Stomach (tissue), 9 donors: ENCODE measurements around the gene FCRL6. TPM values are rescaled to one million over a fixed set of nuclear protein-coding genes. Genes with fewer than 3 reads are reported as not detected.

Experiments
- DNase-seq, 2 donors: peaks; one replicate each; pipeline versions ENCODE4 v3.0.0 to v3.0.0-alpha.2; 2013 to 2019
- H3K27ac ChIP-seq, 5 donors: fragments of 200-600 bp in 4 of 5; sonication (generic) in 4 of 5; one replicate each; pipeline ENCODE4 v1.5.1; 2013 to 2019; ENCODE audit warnings: mild to moderate bottlenecking in 1 of 5, moderate library complexity in 1 of 5
- H3K27me3 ChIP-seq, 3 donors: fragments of 200-600 bp; sonication (generic); one replicate each; pipeline ENCODE4 v1.5.1; 2017 to 2019; ENCODE audit warnings: mixed run types in 1 of 3
- H3K36me3 ChIP-seq, 4 donors: fragments of 200-600 bp; sonication (generic); 1 replicate in 3 of 4; 2 replicates in 1 of 4; pipeline ENCODE4 v1.5.1; 2016 to 2019
- H3K4me1 ChIP-seq, 4 donors: fragments of 200-600 bp; sonication (generic); one replicate each; pipeline ENCODE4 v1.5.1; 2016 to 2019
- H3K4me3 ChIP-seq, 4 donors: fragments of 200-600 bp; sonication (generic) in 3 of 4; one replicate each; pipeline ENCODE4 v1.5.1; 2016 to 2019; ENCODE audit warnings: mild to moderate bottlenecking in 1 of 4
- H3K9me3 ChIP-seq, 4 donors: fragments of 200-600 bp; sonication (generic); one replicate each; pipeline ENCODE4 v1.5.1; 2016 to 2019
- EP300 ChIP-seq: sonication (generic); formaldehyde crosslinking; IDR thresholded peaks from one replicate; pipeline ENCODE4 v1.6.1; 2017; ENCODE audit warnings: antibody characterized with exemption
- POLR2A ChIP-seq, 4 donors: fragments of 450-650 bp; IDR thresholded peaks; one replicate each; pipeline ENCODE4 v1.6.1; 2016; ENCODE audit warnings: antibody characterized with exemption in 4 of 4, control low read depth in 2 of 4, mild to moderate bottlenecking in 1 of 4, moderate library complexity in 1 of 4
- POLR2AphosphoS5 ChIP-seq, 3 donors: sonication (generic); formaldehyde crosslinking; IDR thresholded peaks; one replicate each; pipeline ENCODE4 v1.6.1; 2016; ENCODE audit warnings: antibody characterized with exemption in 3 of 3
- WGBS, 5 donors: extraction: QIAGEN DNeasy Blood & Tissue Kit in 3 of 5; methylation state at CpG; one replicate each; pipeline versions ENCODE4 v1.1.5 to v1.1.7; 2013 to 2018; 5-methylcytosine and 5-hydroxymethylcytosine counted together
- intact Hi-C: fragments of 100-400 bp; cut with DNase I; formaldehyde crosslinking; loops from one replicate; pipeline ENCODE4 v1.15.1; 2023; ENCODE audit warnings: low total_unique reads
- polyA plus RNA-seq, 3 donors: library from polyadenylated mRNA; stranded (reverse); fragments of 200-250 nt; gene quantifications; one replicate each; pipeline ENCODE4 v1.2.3, GENCODE V29; 2013
- total RNA-seq, 5 donors: library from RNA; depleted of rRNA; stranded (reverse); fragments of >200 nt; gene quantifications; one replicate each; pipeline versions ENCODE4 v1.1.0 to v1.2.3, GENCODE V29; 2014 to 2016
- TF ChIP-seq, protein P1 (sequence below), 7 experiments: fragments of 450-650 bp in 4 of 7; fragments of 200-600 bp in 3 of 7; sonication (generic) in 3 of 7; IDR thresholded peaks; one replicate each; pipeline ENCODE4 v1.5.1; 2016 to 2019; ENCODE audit warnings: antibody characterized with exemption in 7 of 7, control low read depth in 2 of 7, mild to moderate bottlenecking in 1 of 7
- donor health status: healthy with polysubstance abuse.
- donor health status: Bipolar disorder and iron deficiency.
- donor health status: healthy.

Gene FCRL6
- total and polyA plus RNA-seq, 8 donors, result not detected

DNA sequence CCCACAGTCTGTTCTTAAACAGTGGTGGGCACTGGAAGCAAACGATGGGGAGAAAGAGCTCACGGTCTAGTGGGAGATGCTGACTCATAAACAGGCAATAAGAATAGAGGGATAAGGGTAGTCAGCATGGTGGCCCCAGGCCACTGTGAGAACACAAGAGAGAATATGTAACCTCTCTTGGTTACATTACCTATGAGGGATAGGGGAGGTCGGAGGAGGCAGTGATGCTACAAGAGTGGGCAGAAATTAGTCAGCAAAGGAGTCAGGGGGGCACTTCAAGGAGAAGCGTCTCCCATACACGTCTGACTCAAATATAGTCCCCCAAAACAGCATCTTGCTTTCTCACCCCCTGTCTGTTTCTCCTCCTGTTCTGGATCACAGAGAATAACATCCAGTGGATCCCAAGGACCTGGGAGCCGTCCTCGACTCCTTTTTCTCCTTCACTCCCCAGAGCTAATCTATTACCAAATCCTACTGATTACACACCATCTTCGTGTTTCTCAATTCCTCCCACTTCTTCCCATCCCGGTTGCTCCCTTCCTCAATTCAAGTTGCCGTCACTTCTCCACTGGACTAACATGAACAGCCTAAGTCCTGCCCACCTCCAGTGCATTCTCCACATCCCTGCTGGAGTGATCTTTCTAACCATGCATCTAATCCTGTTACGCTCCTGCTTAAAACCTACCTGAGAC lies 26.6 kb downstream of the FCRL6 start:
- 82 to 87% (median 85%) methylated on average over 11 of the region's 11 CpGs for WGBS, 5 donors
- DNase-seq, result no peak
- Histone ChIP-seq H3K9me3 (no peaks in the 10 kb centered on the region), H3K27ac (no peak overlapping the region), H3K27me3 (peaks cover 0 to 9% (median under 1%) of the 10 kb centered on the region in 3 donors), H3K4me3 (peak overlapping the region in 1 of 4 donors; percentile 9), H3K36me3 (no peaks in the 10 kb centered on the region), H3K4me1 (peaks cover 0 to 56% (median 7%) of the 10 kb centered on the region in 4 donors)
- intact Hi-C loops, result no loop called here
- no peak for TF ChIP-seq POLR2A (IDR thresholded peaks at IDR 0.05)
- TF ChIP-seq, protein P1, sequence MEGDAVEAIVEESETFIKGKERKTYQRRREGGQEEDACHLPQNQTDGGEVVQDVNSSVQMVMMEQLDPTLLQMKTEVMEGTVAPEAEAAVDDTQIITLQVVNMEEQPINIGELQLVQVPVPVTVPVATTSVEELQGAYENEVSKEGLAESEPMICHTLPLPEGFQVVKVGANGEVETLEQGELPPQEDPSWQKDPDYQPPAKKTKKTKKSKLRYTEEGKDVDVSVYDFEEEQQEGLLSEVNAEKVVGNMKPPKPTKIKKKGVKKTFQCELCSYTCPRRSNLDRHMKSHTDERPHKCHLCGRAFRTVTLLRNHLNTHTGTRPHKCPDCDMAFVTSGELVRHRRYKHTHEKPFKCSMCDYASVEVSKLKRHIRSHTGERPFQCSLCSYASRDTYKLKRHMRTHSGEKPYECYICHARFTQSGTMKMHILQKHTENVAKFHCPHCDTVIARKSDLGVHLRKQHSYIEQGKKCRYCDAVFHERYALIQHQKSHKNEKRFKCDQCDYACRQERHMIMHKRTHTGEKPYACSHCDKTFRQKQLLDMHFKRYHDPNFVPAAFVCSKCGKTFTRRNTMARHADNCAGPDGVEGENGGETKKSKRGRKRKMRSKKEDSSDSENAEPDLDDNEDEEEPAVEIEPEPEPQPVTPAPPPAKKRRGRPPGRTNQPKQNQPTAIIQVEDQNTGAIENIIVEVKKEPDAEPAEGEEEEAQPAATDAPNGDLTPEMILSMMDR (IDR thresholded peaks at IDR 0.05), result no peak
- TF ChIP-seq POLR2AphosphoS5 (IDR thresholded peaks at IDR 0.05), result no peak
- TF ChIP-seq EP300, result no peak

- Histone ChIP-seq H3K4me3 (peak overlapping the region in 1 of 4 donors; percentile 8), H3K4me1 (peaks cover 0 to 56% (median 7%) of the 10 kb centered on the region in 4 donors), H3K27me3 (peaks cover 0 to 4% (median 0%) of the 10 kb centered on the region in 3 donors), H3K27ac (no peak overlapping the region), H3K9me3 (no peaks in the 10 kb centered on the region), H3K36me3 (peaks cover 0 to 4% (median 0%) of the 10 kb centered on the region in 4 donors)
- intact Hi-C loops, result no loop called here
- TF ChIP-seq, protein P1 (IDR thresholded peaks at IDR 0.05), result peak in 5 of 7 experiments; percentile 23 to 41 (median 33)
- no peak for TF ChIP-seq POLR2A (IDR thresholded peaks at IDR 0.05)
- peak; percentile 49 to 72 for DNase-seq
- 27 to 44% (median 30%) methylated on average over 3 of the region's 3 CpGs for WGBS, 5 donors
Measured at GRCh38 chr1:159829273-159829634, 27.1 kb downstream of the FCRL6 start.

DNA sequence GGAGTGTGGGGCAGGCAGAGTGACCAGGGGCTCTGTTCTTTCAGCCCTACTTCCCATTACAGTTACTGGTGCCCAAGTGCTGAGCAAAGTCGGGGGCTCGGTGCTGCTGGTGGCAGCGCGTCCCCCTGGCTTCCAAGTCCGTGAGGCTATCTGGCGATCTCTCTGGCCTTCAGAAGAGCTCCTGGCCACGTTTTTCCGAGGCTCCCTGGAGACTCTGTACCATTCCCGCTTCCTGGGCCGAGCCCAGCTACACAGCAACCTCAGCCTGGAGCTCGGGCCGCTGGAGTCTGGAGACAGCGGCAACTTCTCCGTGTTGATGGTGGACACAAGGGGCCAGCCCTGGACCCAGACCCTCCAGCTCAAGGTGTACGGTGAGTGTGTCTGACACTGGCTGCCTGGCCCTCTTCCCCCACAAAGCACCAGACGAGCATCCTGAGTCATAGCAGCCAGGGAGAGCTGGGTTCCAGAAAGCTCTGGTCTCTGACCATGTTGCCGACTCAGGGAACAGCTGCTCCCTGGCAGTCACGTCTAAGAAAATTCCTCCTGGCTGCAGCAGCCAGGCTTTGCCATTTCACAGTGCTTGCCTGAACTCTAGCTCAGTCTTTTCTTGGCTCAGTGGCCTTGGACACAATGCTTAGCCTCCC lies 27.8 kb downstream of the FCRL6 start:
- H3K36me3 ChIP-seq, result peaks cover 0 to 10% (median 2%) of the 10 kb centered on the region in 4 donors
- TF ChIP-seq POLR2AphosphoS5 (IDR thresholded peaks at IDR 0.05) (no peak), EP300 (no peak), POLR2A (IDR thresholded peaks at IDR 0.05) (no peak)
- TF ChIP-seq, protein P1 (IDR thresholded peaks at IDR 0.05), result no peak
- no peaks in the 10 kb centered on the region for H3K9me3 ChIP-seq
- WGBS, 5 donors, result 83 to 91% (median 89%) methylated on average over 18 of the region's 18 CpGs
- H3K27ac ChIP-seq, result no peak overlapping the region
- no peak overlapping the region for H3K4me3 ChIP-seq
- peaks cover 0 to 55% (median 7%) of the 10 kb centered on the region in 4 donors for H3K4me1 ChIP-seq
- no peak for DNase-seq
- intact Hi-C loops, result no loop called here
- no peaks in the 10 kb centered on the region for H3K27me3 ChIP-seq

GRCh38 chr1:159830722-159831121 lies 28.6 kb downstream of the FCRL6 start:
- no peaks in the 10 kb centered on the region for H3K27me3 ChIP-seq
- H3K36me3 ChIP-seq, result peaks cover 0 to 17% (median 5%) of the 10 kb centered on the region in 4 donors
- 77 to 87% (median 84%) methylated on average over 8 of the region's 8 CpGs for WGBS, 5 donors
- DNase-seq, result no peak
- H3K4me3 ChIP-seq, result no peak overlapping the region
- no peak overlapping the region for H3K27ac ChIP-seq
- H3K9me3 ChIP-seq, result no peaks in the 10 kb centered on the region
- intact Hi-C loops, result no loop called here
- TF ChIP-seq POLR2A (IDR thresholded peaks at IDR 0.05) (no peak), EP300 (no peak), POLR2AphosphoS5 (IDR thresholded peaks at IDR 0.05) (no peak)
- TF ChIP-seq, protein P1 (IDR thresholded peaks at IDR 0.05), result no peak
- H3K4me1 ChIP-seq, result peaks cover 0 to 48% (median 7%) of the 10 kb centered on the region in 4 donors
